Thymus (tissue), 11 donors: Measurements from ENCODE around the gene PTCD1. TPM values are rescaled to one million over a fixed set of nuclear protein-coding genes. Genes with fewer than 3 reads are reported as not detected.

Experiments used
- DNase-seq, 9 donors: peaks; one replicate each; pipeline ENCODE4 v3.0.0-alpha.2; 2013; ENCODE audit warnings: low spot score in 9 of 9, low read depth in 6 of 9, missing footprints in 1 of 9
- H3K27ac ChIP-seq, 2 donors: one replicate each; pipeline ENCODE4 v1.5.1; 2013; ENCODE audit warnings: control low read depth in 1 of 2, low read depth in 1 of 2, low read length in 1 of 2, mild to moderate bottlenecking in 1 of 2, moderate library complexity in 1 of 2
- H3K27me3 ChIP-seq, 2 donors: one replicate each; pipeline ENCODE4 v1.5.1; 2013; ENCODE audit warnings: low read length in 1 of 2; ENCODE audit not compliant: control insufficient read depth in 2 of 2, insufficient read depth in 1 of 2
- H3K36me3 ChIP-seq, 2 donors: one replicate each; pipeline ENCODE4 v1.5.1; 2013; ENCODE audit warnings: low read length in 1 of 2, mild to moderate bottlenecking in 1 of 2, moderate library complexity in 1 of 2; ENCODE audit not compliant: control insufficient read depth in 2 of 2, insufficient read depth in 2 of 2
- H3K4me1 ChIP-seq, 2 donors: one replicate each; pipeline ENCODE4 v1.5.1; 2013; ENCODE audit warnings: low read length in 2 of 2; ENCODE audit not compliant: control insufficient read depth in 2 of 2, insufficient read depth in 2 of 2
- H3K4me3 ChIP-seq, 2 donors: one replicate each; pipeline ENCODE4 v1.5.1; 2013; ENCODE audit warnings: low read length in 2 of 2, control low read depth in 1 of 2, mild to moderate bottlenecking in 1 of 2
- H3K9me3 ChIP-seq, 2 donors: one replicate each; pipeline ENCODE4 v1.5.1; 2013; ENCODE audit warnings: low read length in 1 of 2, mild to moderate bottlenecking in 1 of 2; ENCODE audit not compliant: control insufficient read depth in 2 of 2, insufficient read depth in 1 of 2
- WGBS: extraction: QIAGEN DNeasy Blood & Tissue Kit; methylation state at CpG from one replicate; pipeline ENCODE4 v1.1.7; 2013; 5-methylcytosine and 5-hydroxymethylcytosine counted together
- polyA plus RNA-seq: library from polyadenylated mRNA; stranded (reverse); fragments of 200-250 nt; gene quantifications from one replicate; pipeline ENCODE4 v1.2.3, GENCODE V29; 2013
- total RNA-seq: library from RNA; stranded (reverse); fragments of 120-200 nt; gene quantifications from one replicate; pipeline ENCODE4 v1.2.4, GENCODE V29; 2013
- donor health status: healthy.

The PTCD1 gene
- total and polyA plus RNA-seq, 2 donors = 2.8 TPM

GRCh38 chr7:99371376-99371920 lies 67.2 kb downstream of the PTCD1 start:
- no peak overlapping the region for H3K4me3 ChIP-seq
- H3K9me3 ChIP-seq = no peaks in the 10 kb centered on the region
- peaks cover 17 to 21% of the 10 kb centered on the region in 2 donors for H3K36me3 ChIP-seq
- no peaks in the 10 kb centered on the region for H3K27me3 ChIP-seq
- no peak overlapping the region for H3K27ac ChIP-seq
- WGBS = 95% methylated on average over 11 of the region's 11 CpGs
- peaks cover 19 to 43% of the 10 kb centered on the region in 2 donors for H3K4me1 ChIP-seq
- no peak for DNase-seq

- no peak for DNase-seq
- Histone ChIP-seq H3K36me3 (peaks cover 30% of the 10 kb centered on the region in 2 donors), H3K27ac (no peak overlapping the region), H3K27me3 (no peaks in the 10 kb centered on the region), H3K4me1 (peaks cover 15 to 32% of the 10 kb centered on the region in 2 donors), H3K4me3 (no peak overlapping the region), H3K9me3 (peaks cover 0 to 4% of the 10 kb centered on the region in 2 donors)
- 74% methylated on average over 9 of the region's 9 CpGs for WGBS
These were observed 68.7 kb downstream of the PTCD1 start for GRCh38 chr7:99369767-99370391.

- no peak for DNase-seq
- peaks cover 39% of the 10 kb centered on the region in 2 donors for H3K36me3 ChIP-seq
These were observed 69.7 kb downstream of the PTCD1 start for GRCh38 chr7:99368750-99369389.

More at GRCh38 chr7:99368750-99369389, 69.7 kb downstream of the PTCD1 start:
- Histone ChIP-seq H3K4me3 (no peak overlapping the region), H3K4me1 (peaks cover 13 to 30% of the 10 kb centered on the region in 2 donors), H3K9me3 (peaks cover 0 to 4% of the 10 kb centered on the region in 2 donors), H3K27me3 (no peaks in the 10 kb centered on the region), H3K27ac (no peak overlapping the region)
- WGBS = 98% methylated on average over 13 of the region's 13 CpGs

Other genes starting within 250 kb of the PTCD1 start
- gene KPNA7, start 230.7 kb downstream of the PTCD1 start, total RNA-seq = not detected
- gene KPNA7, start 230.7 kb downstream of the PTCD1 start, polyA plus RNA-seq = 0.14 TPM
- gene MYH16, start 166.0 kb downstream of the PTCD1 start, total RNA-seq = 0.05 TPM
- gene MYH16, start 166.0 kb downstream of the PTCD1 start, polyA plus RNA-seq = 0.09 TPM
- 39.9 TPM for gene ARPC1A, start 112.9 kb downstream of the PTCD1 start, total RNA-seq
- 149 TPM for gene ARPC1A, start 112.9 kb downstream of the PTCD1 start, polyA plus RNA-seq
- 186 TPM for gene ARPC1B, start 64.1 kb downstream of the PTCD1 start, total RNA-seq
- 204 TPM for gene ARPC1B, start 64.1 kb downstream of the PTCD1 start, polyA plus RNA-seq
- gene PDAP1, start 30.2 kb downstream of the PTCD1 start, total RNA-seq = 73.6 TPM
- gene PDAP1, start 30.2 kb downstream of the PTCD1 start, polyA plus RNA-seq = 120 TPM
- 102 TPM for gene BUD31, start 29.8 kb downstream of the PTCD1 start, total RNA-seq
- gene BUD31, start 29.8 kb downstream of the PTCD1 start, polyA plus RNA-seq = 123 TPM
- 19.0 TPM for gene CPSF4, start 145 bp upstream of the PTCD1 start, total RNA-seq
- gene CPSF4, start 145 bp upstream of the PTCD1 start, polyA plus RNA-seq = 51.1 TPM
- 533 TPM for gene ATP5MF, start 27.4 kb upstream of the PTCD1 start, total RNA-seq
- gene ATP5MF, start 27.4 kb upstream of the PTCD1 start, polyA plus RNA-seq = 896 TPM
- 10.3 TPM for gene ZNF789, start 34.1 kb upstream of the PTCD1 start, total RNA-seq
- 23.0 TPM for gene ZNF789, start 34.1 kb upstream of the PTCD1 start, polyA plus RNA-seq
- gene ZNF394, start 61.5 kb upstream of the PTCD1 start, total RNA-seq = 26.1 TPM
- 41.3 TPM for gene ZNF394, start 61.5 kb upstream of the PTCD1 start, polyA plus RNA-seq
- gene ZKSCAN5, start 65.9 kb upstream of the PTCD1 start, total RNA-seq = 11.0 TPM
- gene ZKSCAN5, start 65.9 kb upstream of the PTCD1 start, polyA plus RNA-seq = 5.7 TPM
- gene FAM200A, start 113.3 kb upstream of the PTCD1 start, total RNA-seq = 7.6 TPM
- 11.2 TPM for gene FAM200A, start 113.3 kb upstream of the PTCD1 start, polyA plus RNA-seq
- 58.9 TPM for gene ZNF655, start 119.8 kb upstream of the PTCD1 start, total RNA-seq
- 117 TPM for gene ZNF655, start 119.8 kb upstream of the PTCD1 start, polyA plus RNA-seq
- gene TMEM225B, start 159.5 kb upstream of the PTCD1 start, total RNA-seq = 1.5 TPM
- gene TMEM225B, start 159.5 kb upstream of the PTCD1 start, polyA plus RNA-seq = 2.8 TPM
- gene ZSCAN25, start 178.1 kb upstream of the PTCD1 start, total RNA-seq = 16.7 TPM
- 9.8 TPM for gene ZSCAN25, start 178.1 kb upstream of the PTCD1 start, polyA plus RNA-seq
- 2.1 TPM for gene CYP3A5, start 241.2 kb upstream of the PTCD1 start, total RNA-seq
- 20.8 TPM for gene CYP3A5, start 241.2 kb upstream of the PTCD1 start, polyA plus RNA-seq